GM18870 (cell line): Measurements from ENCODE around the gene TMEM119.
"Not testable (repeated sequence)": the region's sequence is repeated elsewhere in the genome, so short reads cannot be mapped to it uniquely, and the experiment has no call there.

Experiments
- ATAC-seq: cut with Tn5 transposase; IDR thresholded peaks from one replicate; pipeline ENCODE4 v1.9.1; 2021; ENCODE audit warnings: moderate library complexity; ENCODE audit not compliant: unreplicated experiment

Gene TMEM119

GRCh38 chr12:108603743-108604142 is 5.9 kb upstream of the TMEM119 start:
- no peak for ATAC-seq

DNA sequence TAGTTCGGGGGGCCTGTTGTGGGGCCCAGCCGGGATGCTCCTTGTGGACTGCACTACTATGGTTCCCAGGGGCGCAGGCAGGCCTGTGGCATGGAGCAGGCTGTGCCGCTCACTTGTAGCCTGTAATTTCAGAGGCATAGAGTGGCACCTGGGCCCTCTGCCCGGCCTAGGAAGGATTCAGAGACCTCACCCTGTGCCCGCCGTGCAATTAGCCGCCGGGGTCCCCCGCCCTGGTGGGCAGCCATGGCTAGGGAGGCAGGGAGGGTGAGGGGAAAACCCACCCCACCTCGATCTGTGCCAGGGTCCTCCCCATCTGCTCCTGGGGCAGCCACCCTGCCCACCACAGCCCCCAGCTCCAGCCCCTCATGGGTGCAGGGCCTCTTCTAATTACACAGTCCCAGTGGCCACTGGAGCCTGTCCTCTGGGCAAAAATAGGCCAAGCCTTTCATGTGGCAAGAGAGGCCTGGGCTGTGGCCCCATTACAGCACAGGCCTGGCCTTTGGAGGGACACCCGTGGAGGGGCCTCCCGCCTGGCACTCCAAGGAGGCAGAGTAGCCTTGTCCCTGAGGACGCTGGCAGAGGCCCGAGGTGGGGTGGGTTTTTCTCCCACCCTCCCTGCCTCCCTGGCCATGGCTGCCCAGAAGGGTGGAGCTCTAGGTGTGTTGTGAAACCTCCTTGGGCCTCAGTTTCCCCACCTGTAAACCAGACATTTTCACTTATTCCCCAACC is 5.3 kb upstream of the TMEM119 start:
- no peak for ATAC-seq

- no peak for ATAC-seq
Measured at GRCh38 chr12:108602209-108602705, 4.4 kb upstream of the TMEM119 start.

GRCh38 chr12:108600702-108601007 is 2.8 kb upstream of the TMEM119 start:
- ATAC-seq = no peak

GRCh38 chr12:108599948-108600701 is 2.2 kb upstream of the TMEM119 start:
- ATAC-seq = no peak

DNA sequence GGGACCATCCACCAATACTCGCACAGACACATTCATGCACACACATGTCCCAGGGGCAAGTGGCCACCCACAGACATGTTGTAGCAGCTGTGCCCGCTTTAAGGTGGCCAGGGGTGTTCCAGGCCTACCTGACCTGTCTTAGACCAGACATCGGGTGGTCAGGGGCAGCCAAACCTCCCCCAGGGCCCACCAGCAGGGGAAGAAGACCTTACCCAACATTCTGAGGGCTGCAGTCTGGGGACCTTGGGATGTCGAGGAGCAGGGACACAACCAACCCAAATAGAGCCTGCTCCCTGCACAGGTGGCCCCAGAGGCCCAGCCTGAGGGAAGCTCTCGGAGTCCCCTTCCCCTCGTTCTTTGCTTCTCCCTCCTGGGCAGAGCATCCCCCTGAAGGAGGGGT is 1.7 kb upstream of the TMEM119 start:
- no peak for ATAC-seq

DNA sequence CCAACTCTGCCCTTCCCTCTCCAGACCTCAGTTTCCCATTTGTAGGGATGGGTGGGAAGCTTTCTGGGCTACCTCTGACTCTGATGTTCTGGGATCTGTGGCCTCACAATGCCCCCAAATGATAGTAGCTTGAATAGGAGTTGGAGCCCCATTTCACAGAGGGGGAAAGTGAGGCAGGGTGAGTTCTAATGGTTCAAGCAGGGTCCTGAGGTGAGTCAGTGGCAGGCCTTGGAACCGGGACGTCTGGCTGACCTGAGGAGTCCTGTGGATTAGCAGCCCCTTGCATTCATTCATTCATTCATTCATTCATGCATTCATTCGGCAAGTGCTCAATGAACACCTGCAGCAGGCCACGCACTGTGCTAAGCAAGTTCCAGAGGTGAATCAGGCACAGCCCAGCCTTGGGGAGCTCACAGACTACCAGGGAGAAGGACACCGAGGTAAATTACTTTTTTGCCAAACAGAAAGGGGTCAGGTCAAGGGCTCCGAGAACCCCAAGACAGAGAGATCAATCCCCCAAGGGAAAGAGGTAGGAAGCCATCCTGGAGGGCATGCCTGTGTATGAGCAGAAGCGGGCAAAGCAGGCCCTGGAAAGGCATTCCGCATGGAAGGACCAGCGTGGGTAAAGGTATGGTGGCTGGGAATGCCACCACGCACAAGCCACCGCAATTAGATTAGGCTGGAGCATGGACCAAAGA is 818 bp upstream of the TMEM119 start:
- no peak for ATAC-seq

GRCh38 chr12:108596854-108597558 is 878 bp downstream of the TMEM119 start:
- no peak for ATAC-seq

DNA sequence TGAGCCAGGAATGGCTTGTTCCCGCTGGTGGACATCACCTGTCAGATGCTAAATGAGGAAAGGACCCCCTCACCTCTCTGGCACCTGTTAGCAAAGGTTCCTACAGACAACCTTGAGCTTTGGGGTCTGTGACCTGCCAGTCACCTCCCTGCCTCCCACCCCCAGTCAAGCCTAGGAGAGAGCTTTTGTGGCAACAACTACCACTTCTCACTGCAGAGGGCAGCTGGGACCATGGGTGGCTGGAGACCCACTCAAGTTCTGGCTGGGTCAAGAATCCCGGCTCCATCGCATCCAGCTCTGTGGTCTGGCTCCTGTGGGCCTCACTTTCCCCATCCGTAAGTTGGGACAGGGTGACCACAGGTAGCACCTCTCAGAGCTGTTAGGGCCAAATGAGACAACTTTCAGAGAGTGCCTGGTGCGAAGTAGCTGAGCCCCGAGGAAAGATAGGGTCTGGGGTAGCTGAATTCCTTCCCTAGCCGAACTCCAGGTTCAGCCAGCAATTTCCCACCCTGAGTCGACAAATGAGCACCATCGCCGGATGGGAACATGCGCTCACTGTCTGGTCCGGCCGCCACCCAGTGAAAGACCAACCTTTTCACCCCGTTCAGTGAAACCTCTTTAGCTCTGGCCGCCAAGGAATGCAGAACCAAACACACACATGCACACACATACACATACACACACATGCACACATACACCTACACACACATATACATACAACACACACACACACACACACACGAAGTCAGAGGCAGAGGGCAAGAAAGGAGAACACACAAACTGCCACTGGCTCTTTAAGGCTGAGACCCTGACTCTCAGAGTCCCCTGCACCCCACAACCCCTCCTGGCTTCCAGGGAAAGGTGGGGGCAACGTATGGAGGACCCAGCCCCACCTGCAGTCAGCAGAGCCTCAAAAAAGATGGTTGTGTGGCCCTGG is 1.9 kb downstream of the TMEM119 start:
- no peak for ATAC-seq

DNA sequence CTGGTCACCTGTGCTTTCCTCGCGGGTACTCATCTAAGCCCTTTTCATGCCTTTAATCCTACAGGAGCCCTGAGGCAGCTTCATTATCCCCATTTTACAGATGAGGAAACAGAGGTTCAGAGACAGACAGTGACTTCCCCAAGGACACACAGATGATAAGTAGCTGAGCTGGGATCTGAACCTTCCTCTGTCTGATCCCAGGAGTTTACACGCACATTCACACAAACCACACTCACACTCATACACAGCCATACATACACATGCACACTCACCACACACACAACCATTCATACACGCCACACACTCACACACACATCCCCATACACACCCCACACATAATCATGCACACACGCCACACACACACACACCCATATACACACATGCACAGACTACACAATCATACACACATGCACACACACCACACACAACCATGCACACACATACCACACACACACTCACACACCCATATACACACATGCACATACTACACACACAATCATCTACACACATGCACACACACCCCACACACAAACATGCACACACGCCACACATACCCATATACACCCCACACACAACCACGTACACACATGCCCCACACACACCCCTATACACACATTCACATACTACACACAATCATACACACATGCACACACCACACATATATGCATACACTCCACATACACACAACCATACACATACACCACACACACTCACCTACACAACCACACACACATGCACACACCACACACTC is 2.7 kb downstream of the TMEM119 start:
- no peak for ATAC-seq

GRCh38 chr12:108594323-108594903 is 3.5 kb downstream of the TMEM119 start:
- ATAC-seq = no peak

- no peak for ATAC-seq
Measured at GRCh38 chr12:108592033-108592909, 5.6 kb downstream of the TMEM119 start.

DNA sequence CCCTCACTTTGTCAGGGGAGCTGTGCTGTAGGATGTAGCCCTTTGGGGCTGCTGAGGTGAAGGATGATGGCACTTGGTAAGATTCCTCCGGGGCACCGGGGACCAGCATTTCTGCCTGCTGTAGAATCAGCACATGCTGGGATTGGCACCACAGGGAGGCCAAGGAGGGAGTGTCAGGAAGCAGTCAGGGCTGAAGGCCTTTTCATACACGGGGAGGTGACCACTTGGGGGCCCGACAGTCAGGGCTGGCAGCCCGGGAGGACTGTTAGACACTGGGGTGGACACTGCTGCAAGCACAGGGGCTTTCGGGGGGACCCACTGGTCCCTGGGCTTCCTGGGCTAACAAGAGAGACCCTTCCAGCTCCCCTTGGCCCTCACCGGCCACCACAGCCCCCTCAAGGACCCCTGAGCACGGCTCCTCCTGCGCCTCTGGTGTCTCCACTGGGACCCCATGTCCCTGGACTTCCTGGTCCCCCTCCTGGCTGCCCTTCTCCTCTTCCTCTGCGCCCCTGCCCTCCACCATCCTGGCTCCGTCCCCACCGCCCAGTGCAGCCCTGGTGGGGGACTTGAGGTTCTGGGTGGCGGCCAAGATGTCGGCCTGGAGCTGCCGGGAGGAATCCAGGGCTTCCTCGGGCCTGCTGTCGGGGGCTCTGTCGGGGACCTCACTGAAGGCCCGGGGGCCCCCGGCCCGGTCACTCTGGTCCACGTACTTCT is 6.5 kb downstream of the TMEM119 start:
- ATAC-seq = no peak

GRCh38 chr12:108590463-108590862 is 7.4 kb downstream of the TMEM119 start:
- not testable (repeated sequence) for ATAC-seq

DNA sequence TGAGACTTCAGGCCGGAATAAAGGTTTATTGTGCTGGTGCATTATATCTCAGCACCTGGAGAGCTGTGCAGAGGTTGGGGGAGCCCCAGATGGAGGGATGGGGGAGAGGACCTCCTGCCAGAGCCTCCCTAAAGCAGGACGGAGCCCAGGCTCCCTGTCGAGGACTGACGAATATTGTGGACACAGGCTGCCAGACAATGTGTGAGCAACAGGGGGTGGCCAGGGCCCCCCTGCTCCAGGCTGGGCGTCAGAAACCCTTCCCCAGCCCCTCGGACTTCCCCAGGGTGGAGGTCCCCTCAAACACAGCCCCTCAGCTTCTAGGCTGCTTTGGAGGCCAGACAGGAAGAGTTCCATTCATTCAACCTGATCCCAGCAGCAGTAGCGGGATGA is 8.0 kb downstream of the TMEM119 start:
- ATAC-seq = no peak

DNA sequence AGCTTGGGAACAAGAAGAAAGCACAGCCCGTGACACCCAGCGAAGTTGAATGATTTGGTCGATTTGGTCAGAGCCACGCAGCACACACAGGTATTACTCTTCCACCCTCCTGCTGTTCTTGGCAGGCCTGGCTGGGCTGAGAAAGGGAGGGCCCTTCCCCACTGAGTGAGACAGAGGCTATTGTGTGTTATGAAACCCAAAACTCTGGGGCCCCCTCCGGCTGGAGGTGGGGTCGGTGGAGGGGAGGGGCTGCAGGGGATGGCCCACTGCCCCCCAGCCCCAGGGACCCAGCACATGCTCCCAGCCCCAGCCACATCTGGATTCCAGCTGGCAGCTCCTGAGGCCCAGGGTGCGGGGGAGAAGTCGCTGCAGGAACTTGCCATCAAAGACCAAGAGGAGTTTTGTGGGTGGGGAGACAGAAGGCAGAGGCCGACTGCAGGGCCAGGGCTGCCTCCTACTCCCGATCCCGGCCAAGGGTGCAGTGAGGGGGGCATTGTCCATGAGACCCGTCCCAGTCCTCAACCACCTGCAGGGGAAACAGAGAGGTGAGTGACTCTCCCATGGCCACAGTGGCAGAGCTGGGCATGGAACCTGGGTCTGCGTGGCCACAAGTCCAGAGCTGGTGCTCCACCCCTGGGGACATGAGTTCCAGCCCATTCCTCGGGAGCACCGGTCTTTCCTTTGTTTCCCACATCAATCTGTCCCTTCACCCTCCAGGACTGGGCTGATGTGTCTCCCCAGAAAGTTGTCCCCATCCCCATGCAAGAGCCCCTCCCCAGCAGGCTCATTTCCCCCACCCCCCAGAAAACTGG is 8.7 kb downstream of the TMEM119 start:
- no peak for ATAC-seq

- ATAC-seq = no peak
Measured at GRCh38 chr12:108587826-108588225, 10.1 kb downstream of the TMEM119 start.
